Activated naive CD4-positive, alpha-beta T cell treated with anti-CD3 and anti-CD28 coated beads, Interleukin-2, amount 10 ng/mL, durations not matched to agents 7 days and 5 days (primary cell): Measurements from ENCODE around the gene CNOT1.

ENCODE experiments used
- CTCF ChIA-PET: fragments of 350-600 bp; sonication (Branson Sonifier 250); formaldehyde crosslinking; loops from one replicate; lab custom pipeline; 2021; ENCODE audit warnings: antibody characterized with exemption; lab: Charles Lee
- DNase-seq: peaks from one replicate; pipeline ENCODE4 v3.0.0-alpha.2; 2020
- H3K27ac Mint-ChIP-seq: one replicate; pipeline ENCODE4 v1.8.0; 2021; ENCODE audit warnings: mild to moderate bottlenecking, moderate library complexity, mixed read lengths
- H3K27me3 Mint-ChIP-seq: one replicate; pipeline ENCODE4 v1.8.0; 2021; ENCODE audit warnings: mild to moderate bottlenecking, mixed read lengths
- H3K36me3 Mint-ChIP-seq: one replicate; pipeline ENCODE4 v1.8.0; 2021; ENCODE audit warnings: mixed read lengths
- H3K4me1 Mint-ChIP-seq: one replicate; pipeline ENCODE4 v1.8.0; 2021; ENCODE audit warnings: mixed read lengths
- H3K4me3 Mint-ChIP-seq: one replicate; pipeline ENCODE4 v1.8.0; 2021; ENCODE audit warnings: mild to moderate bottlenecking, moderate library complexity, mixed read lengths
- H3K9me3 Mint-ChIP-seq: one replicate; pipeline ENCODE4 v1.8.0; 2021; ENCODE audit warnings: mixed read lengths

CNOT1 gene

DNA sequence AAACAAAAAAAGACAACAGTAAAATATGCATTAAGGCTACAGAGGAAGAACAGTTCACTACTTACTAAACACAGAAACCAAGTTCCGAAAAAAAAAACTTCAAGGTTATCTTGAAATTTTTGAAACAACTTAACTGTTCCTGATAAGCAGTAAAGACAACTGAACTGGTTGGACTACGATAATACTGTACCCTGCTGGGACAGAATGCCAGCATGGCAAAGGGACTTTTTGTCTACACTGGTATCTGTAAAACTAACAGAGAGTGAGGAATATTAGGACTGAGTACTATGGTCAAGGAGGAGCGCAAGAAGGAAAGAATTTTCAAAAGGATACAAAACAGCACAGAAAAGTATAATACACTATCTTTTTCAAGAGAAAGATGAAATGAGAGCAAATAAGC, 94.5 kb downstream of the CNOT1 start:
- Mint-ChIP-seq H3K4me3 (no peak overlapping the region), H3K4me1 (no peaks in the 10 kb centered on the region), H3K36me3 (peaks cover 79% of the 10 kb centered on the region), H3K27ac (no peak overlapping the region), H3K27me3 (no peaks in the 10 kb centered on the region), H3K9me3 (no peaks in the 10 kb centered on the region)
- DNase-seq: no peak
- CTCF ChIA-PET: no interaction called here

DNA sequence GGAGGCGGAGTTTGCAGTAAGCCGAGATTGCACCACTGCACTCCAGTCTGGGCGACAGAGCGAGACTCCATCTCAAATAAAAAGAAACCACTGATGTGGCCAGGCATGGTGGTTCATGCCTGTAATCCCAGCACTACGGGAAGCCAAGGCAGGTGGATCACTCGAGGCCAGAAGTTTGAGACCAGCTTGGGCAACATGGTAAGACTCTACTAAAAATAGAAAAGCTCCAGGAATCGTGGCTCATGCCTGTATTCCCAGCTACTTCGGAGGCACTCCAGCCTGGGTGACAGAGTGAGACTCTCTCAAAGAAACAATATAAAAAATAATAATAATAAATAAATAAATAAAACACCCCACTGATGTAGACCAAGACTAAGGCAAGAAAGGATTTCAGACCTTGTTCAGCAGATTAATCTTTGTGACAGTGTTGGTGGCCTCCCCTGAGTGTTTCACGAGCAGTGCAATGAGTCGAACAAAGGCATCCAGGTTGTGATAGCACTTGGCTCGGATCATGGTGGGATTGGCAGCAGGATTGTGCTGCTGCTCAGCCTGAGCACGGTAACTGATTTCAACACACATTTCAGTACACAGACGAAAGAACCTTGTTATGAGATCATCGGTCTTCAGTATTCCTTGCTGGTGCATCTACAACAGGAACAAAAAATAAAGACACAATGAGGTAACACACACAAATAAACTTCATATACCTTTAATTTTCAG, 95.7 kb downstream of the CNOT1 start:
- Mint-ChIP-seq H3K9me3 (no peaks in the 10 kb centered on the region), H3K27ac (no peak overlapping the region), H3K36me3 (peaks cover 73% of the 10 kb centered on the region), H3K4me1 (no peaks in the 10 kb centered on the region), H3K27me3 (no peaks in the 10 kb centered on the region), H3K4me3 (no peak overlapping the region)
- no peak for DNase-seq
- CTCF ChIA-PET: interaction anchor here (0.7 kb wide), 1 partner anchor 14 kb away, joined by 3 read pairs; no protein-coding TSS in a partner anchor

DNA sequence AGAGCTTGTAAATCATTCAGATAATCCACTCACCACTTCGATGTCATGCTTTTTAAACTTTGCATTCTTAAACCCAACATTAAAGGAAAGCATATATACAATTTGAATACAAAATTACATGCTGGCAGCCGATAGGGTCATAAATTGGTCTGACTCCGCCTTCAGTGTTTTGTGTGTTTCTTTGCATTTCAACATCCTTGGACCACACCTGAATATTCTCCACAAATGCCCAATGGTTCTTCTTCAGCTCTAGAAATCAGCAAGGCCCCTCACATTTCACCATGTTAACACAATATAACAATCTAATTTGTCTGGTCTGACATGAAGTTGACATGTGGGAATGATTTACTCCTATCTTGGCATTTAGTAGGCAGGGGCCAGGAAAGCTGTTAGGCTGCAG, 97.2 kb downstream of the CNOT1 start:
- H3K4me3 Mint-ChIP-seq: no peak overlapping the region
- H3K9me3 Mint-ChIP-seq: no peaks in the 10 kb centered on the region
- peaks cover 66% of the 10 kb centered on the region for H3K36me3 Mint-ChIP-seq
- H3K4me1 Mint-ChIP-seq: no peaks in the 10 kb centered on the region
- H3K27ac Mint-ChIP-seq: no peak overlapping the region
- no peaks in the 10 kb centered on the region for H3K27me3 Mint-ChIP-seq
- DNase-seq: no peak
- CTCF ChIA-PET: no interaction called here

DNA sequence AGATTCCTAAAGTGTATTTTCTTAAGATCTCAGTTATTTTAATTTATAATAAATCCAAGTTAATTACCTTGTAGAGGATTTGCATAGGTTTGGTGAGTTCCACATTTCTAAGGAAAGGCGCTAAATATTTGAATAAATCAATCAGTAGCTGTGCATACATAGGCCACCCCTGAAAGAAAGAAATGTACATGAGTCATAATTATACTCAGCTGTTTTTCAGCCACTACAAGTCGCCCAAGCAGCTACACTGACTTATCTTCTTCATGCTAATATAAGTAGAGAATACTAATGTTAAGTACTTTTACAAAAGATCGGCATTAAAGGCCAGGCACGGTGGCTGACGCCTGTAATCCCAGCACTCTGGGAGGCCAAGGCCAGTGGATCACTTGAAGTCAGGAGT, 99.4 kb downstream of the CNOT1 start:
- Mint-ChIP-seq H3K4me3 (no peak overlapping the region), H3K9me3 (no peaks in the 10 kb centered on the region), H3K27me3 (no peaks in the 10 kb centered on the region), H3K4me1 (no peaks in the 10 kb centered on the region), H3K36me3 (peaks cover 65% of the 10 kb centered on the region), H3K27ac (no peak overlapping the region)
- CTCF ChIA-PET: no interaction called here
- DNase-seq: no peak

DNA sequence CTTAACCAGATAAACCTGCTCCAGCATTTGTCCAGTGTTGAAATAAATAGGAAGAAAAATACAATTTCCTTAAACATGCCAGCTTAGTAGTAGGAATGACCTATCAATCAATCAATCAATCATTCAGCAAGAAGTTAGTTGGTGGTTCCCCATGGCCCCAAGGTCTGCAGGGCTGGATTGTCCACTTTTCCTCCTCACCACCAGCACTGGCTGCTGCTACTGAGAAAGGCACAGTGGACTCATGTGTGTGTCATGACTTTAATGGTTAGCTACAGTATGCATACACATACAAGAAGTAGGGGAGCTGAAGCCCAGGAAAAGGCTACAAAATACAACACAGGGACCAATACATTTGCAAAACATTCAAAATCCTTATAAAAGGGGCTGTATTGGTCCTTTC, 109.9 kb downstream of the CNOT1 start:
- H3K9me3 Mint-ChIP-seq: no peaks in the 10 kb centered on the region
- no peaks in the 10 kb centered on the region for H3K27me3 Mint-ChIP-seq
- peaks cover 47% of the 10 kb centered on the region for H3K36me3 Mint-ChIP-seq
- DNase-seq: no peak
- H3K4me3 Mint-ChIP-seq: no peak overlapping the region
- peaks cover 36% of the 10 kb centered on the region for H3K4me1 Mint-ChIP-seq
- CTCF ChIA-PET: interaction anchor here (1.2 to 1.4 kb wide), 3 partner anchors 8 to 164 kb away, joined by 3 to 5 read pairs (median 3); partner anchors contain the start of gene SLC38A7
- no peak overlapping the region for H3K27ac Mint-ChIP-seq

DNA sequence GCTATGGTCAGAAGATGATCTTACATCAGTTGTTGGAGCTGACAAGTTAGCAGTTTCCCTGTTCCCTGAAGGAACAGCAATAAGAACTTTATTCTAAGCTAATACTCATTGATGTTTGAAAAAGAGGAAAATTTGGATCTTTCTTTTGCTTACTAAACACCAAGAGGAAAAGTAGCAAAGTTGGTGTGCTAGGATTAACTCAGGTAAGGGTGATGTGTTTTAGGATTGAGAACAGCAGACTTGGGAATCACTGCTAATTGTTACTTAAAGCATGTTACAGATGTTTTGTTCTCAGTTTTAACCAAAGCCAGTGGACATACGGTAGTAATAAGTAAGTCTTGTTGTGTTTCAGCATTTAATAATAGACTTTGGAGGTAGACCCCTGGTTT, 110.7 kb downstream of the CNOT1 start:
- Mint-ChIP-seq H3K4me1 (peaks cover 37% of the 10 kb centered on the region), H3K27me3 (no peaks in the 10 kb centered on the region), H3K4me3 (no peak overlapping the region), H3K9me3 (no peaks in the 10 kb centered on the region), H3K27ac (no peak overlapping the region), H3K36me3 (peaks cover 42% of the 10 kb centered on the region)
- CTCF ChIA-PET: interaction anchor here (1.2 to 2.2 kb wide), 5 partner anchors 10 to 237 kb away, joined by 3 to 11 read pairs (median 3); partner anchors contain the start of gene SLC38A7
- no peak for DNase-seq

DNA sequence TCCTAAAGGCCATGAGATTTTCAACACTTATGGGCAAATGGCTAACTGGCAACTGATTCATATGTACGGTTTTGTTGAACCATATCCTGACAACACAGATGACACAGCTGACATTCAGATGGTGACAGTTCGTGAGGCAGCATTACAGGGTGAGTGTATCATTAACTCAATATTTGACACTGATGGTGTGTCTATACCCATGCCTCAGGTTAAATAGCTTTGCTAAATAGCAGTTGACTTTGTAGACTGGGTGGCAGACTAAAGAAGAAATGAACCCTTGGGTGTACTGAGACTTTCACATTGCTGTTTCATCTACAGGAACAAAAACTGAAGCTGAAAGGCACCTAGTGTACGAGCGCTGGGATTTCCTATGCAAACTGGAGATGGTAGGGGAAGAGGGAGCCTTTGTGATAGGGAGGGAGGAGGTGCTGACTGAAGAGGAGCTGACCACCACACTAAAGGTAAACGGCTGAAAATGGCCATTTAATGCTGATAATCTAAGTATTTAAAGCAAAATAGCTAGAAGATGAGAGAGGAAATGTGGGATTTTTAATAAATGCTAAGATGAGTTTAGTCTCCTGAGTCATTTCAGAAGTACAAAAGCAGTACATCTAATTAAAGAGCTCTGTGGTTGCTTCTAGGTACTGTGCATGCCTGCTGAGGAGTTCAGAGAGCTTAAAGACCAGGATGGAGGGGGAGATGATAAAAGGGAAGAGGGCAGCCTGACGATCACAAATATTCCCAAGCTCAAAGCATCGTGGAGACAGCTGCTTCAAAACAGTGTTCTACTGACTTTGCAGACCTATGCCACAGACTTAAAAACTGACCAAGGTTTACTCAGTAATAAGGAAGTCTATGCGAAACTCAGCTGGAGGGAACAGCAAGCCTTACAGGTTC, 111.3 kb downstream of the CNOT1 start:
- CTCF ChIA-PET: interaction anchor here (0.9 to 2.2 kb wide), 4 partner anchors 10 to 238 kb away, joined by 3 to 11 read pairs (median 4); no protein-coding TSS in a partner anchor
- H3K27me3 Mint-ChIP-seq: no peaks in the 10 kb centered on the region
- peaks cover 37% of the 10 kb centered on the region for H3K4me1 Mint-ChIP-seq
- peak overlapping the region; percentile 6 for H3K27ac Mint-ChIP-seq
- H3K36me3 Mint-ChIP-seq: peaks cover 41% of the 10 kb centered on the region
- H3K9me3 Mint-ChIP-seq: no peaks in the 10 kb centered on the region
- H3K4me3 Mint-ChIP-seq: no peak overlapping the region
- DNase-seq: no peak

DNA sequence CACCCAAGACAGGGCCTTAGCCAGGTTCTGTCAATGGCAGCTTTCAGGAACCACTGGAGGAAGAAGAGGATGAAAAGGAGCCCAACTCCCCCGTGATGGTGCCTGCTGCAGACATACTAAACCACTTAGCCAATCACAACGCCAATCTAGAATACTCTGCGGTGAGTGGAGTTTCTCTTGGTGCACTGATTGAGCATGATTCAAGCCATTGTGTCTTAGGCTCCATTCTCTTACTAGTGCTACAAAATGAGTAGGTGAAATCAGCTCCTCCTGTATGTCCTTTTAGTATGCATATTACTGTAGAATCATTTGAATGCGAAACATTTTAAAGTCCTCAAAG, 112.9 kb downstream of the CNOT1 start:
- Mint-ChIP-seq H3K4me1 (peaks cover 37% of the 10 kb centered on the region), H3K4me3 (peak overlapping the region; percentile 80), H3K9me3 (no peaks in the 10 kb centered on the region), H3K36me3 (peaks cover 31% of the 10 kb centered on the region), H3K27ac (peak overlapping the region; percentile 0), H3K27me3 (no peaks in the 10 kb centered on the region)
- CTCF ChIA-PET: no interaction called here
- no peak for DNase-seq

DNA sequence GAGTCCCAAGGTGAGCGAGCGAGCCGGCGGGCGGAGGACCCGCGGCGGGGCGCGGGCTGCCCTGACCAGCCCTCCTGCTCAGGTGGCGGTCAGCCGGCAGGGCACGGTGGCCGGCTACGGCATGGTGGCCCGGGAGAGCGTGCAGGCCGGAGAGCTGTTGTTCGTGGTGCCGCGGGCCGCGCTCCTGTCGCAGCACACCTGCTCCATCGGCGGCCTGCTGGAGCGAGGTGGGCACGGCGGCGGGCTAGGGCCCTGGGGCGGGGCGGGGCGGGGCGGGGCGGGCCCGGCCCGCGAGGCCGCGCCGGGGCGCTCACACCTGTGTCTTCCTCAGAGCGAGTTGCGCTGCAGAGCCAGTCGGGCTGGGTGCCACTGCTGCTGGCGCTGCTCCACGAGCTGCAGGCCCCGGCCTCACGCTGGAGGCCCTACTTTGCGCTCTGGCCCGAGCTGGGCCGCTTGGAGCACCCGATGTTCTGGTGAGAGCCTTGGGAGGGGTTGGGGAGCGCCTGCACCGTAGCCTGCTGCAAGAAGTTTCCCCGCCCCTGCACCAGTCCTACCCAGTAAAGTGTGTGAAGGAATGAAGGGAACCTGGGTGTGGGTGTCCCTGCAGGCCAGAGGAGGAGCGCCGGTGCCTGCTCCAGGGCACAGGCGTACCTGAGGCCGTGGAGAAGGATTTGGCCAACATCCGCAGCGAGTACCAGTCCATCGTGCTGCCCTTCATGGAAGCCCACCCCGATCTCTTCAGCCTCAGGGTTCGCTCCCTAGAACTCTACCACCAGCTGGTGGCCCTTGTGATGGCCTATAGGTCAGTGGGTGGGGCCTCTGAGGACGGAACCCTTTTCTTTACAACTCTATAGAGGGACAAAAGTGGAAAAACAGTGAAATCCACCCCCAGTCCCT, 113.5 kb downstream of the CNOT1 start:
- Mint-ChIP-seq H3K4me3 (peak overlapping the region; percentile 80), H3K4me1 (peaks cover 37% of the 10 kb centered on the region), H3K27me3 (no peaks in the 10 kb centered on the region), H3K9me3 (no peaks in the 10 kb centered on the region), H3K36me3 (peaks cover 27% of the 10 kb centered on the region), H3K27ac (no peak overlapping the region)
- DNase-seq: peak; percentile 67
- CTCF ChIA-PET: no interaction called here

DNA sequence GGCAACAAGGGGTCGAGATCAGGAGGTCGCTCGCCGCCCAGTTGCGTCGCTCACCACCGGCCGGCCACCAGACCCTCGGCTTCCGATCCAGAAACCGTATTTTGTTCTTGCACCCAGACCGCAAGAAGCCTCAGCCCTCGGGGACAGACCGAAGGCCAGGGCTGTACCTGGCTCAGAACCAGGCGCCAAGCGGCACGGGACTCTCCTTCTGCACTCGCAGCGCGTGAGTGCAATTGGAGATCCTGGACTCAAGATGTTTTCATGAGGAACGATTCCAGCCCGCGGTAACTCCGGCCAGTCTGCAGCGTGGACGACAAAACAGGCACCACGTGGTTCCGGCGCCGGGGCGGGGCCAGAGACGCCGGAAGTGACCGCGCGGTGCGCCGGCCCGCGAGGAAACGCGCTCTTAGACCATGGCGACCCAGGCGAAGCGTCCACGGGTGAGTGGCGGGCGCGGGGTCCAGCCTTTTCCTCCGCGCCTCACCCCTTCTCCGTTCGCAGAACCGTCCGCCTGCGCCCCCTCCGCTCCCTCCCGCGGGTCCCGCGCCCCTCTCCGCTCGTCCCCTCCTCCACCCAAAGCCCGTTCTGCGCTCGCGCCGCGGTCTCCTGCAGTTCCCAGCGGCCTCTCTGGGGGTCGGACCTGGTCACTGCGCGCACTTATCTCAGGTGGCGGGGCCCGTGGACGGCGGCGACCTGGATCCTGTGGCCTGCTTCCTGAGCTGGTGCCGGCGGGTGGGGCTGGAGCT, 114.3 kb downstream of the CNOT1 start, which contains the start of gene SETD6:
TSS of gene SETD6 (plus strand) at position 393 of the 746 bp plus-strand sequence. CDS start at position 414, 21 bp downstream.
- Mint-ChIP-seq H3K9me3 (no peaks in the 10 kb centered on the region), H3K27ac (peak within 1 kb of the TSS; percentile 84), H3K27me3 (no peaks in the 10 kb centered on the region), H3K4me1 (peaks cover 37% of the 10 kb centered on the region), H3K4me3 (peak within 1 kb of the TSS; percentile 80), H3K36me3 (peaks cover 19% of the 10 kb centered on the region)
- peak; percentile 81 for DNase-seq
- CTCF ChIA-PET: interaction anchor here (0.7 to 4.4 kb wide), 3 partner anchors 114 to 411 kb away, joined by 3 to 42 read pairs (median 3); partner anchors contain the start of gene CNOT1

DNA sequence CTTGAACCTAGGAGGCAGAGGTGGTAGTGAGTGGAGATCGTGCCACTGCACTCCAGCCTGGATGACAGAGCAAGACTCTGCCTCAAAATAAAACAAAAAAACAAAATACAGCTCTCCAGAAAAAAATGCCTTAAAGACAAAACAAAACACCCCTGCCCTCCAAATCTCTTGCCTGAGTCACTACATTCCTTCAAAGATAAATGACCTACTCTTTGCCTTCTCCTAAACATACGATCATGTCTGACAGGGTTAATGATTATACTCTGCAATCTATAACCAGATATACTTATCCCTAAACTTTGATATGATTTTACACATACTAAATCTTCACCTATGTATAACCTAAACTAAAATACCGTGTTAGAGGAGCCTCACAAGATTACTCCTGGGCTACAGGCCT, 115.8 kb downstream of the CNOT1 start:
- no peak for DNase-seq
- H3K36me3 Mint-ChIP-seq: peaks cover 16% of the 10 kb centered on the region
- H3K27ac Mint-ChIP-seq: no peak overlapping the region
- peaks cover 32% of the 10 kb centered on the region for H3K4me1 Mint-ChIP-seq
- H3K4me3 Mint-ChIP-seq: no peak overlapping the region
- no peaks in the 10 kb centered on the region for H3K27me3 Mint-ChIP-seq
- CTCF ChIA-PET: interaction anchor here (0.6 to 4.4 kb wide), 4 partner anchors 66 to 243 kb away, joined by 3 to 42 read pairs (median 4); no protein-coding TSS in a partner anchor
- H3K9me3 Mint-ChIP-seq: no peaks in the 10 kb centered on the region

DNA sequence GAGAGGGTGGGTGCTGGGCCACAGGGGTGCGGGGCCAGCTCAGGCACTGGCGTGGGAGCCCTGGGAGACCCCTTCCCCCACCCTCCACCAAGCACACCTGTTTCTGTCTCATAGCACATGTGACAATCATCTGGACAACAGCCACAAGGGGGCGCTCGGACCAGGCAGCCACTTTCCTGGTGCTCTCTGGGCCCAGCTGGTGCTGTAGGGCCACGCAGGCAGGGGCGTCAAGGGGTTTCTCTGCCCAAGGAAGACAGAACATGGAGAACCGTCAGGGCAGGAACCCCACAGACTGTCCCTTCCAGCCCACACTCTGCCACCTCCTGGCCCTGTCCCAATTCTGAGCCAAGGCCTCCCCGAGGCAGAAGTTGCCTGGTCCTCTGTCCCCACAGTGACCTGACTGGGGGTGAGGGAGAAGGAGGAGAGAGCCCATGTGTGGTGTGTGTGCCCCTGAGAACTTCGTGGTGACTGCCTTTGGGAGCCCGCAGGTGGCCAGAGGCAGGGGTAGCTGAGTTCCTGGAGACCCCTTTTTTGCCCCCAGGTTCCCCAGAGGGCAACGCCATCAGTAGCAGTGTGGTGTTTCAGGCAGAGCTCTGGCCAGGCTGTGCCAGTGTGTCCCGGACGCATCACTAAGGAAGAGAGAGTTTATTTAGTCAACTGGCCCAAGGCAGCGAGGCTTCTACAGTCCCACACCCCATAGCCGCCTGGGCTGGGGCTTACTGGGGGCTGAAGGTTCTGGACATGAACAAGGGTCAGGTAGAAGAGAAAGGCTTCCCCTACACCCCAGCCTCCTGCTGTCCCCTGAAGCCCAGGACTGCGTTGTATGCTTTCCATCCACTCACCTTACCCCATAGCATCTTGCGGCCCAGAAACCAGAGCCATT, 117.5 kb downstream of the CNOT1 start:
- Mint-ChIP-seq H3K27me3 (no peaks in the 10 kb centered on the region), H3K36me3 (peaks cover 6% of the 10 kb centered on the region), H3K4me3 (no peak overlapping the region), H3K4me1 (peaks cover 21% of the 10 kb centered on the region), H3K9me3 (no peaks in the 10 kb centered on the region), H3K27ac (no peak overlapping the region)
- CTCF ChIA-PET: interaction anchor here (1.0 to 4.4 kb wide), 8 partner anchors 8 to 244 kb away, joined by 3 to 42 read pairs (median 4); partner anchors contain the start of gene SLC38A7
- DNase-seq: peak; percentile 91
